Uterus (tissue), 2 donors: Measurements from ENCODE around the gene TMEM272.

ENCODE experiments used
- CTCF ChIP-seq, 4 experiments: fragments of 200-600 bp in 2 of 4; fragments of 450-650 bp in 2 of 4; sonication (generic) in 2 of 4; IDR thresholded peaks; one replicate each; pipeline ENCODE4 v1.5.1; 2016 to 2019; ENCODE audit warnings: antibody characterized with exemption in 4 of 4, mild to moderate bottlenecking in 2 of 4, moderate library complexity in 1 of 4
- POLR2A ChIP-seq, 2 donors: fragments of 450-650 bp; IDR thresholded peaks; one replicate each; pipeline ENCODE4 v1.6.1; 2016; ENCODE audit warnings: antibody characterized with exemption in 2 of 2, mild to moderate bottlenecking in 1 of 2, moderate library complexity in 1 of 2

GRCh38 chr13:51793570-51794271, 51.3 kb downstream of the TMEM272 start:
- TF ChIP-seq CTCF (IDR thresholded peaks at IDR 0.05) (no peak), POLR2A (IDR thresholded peaks at IDR 0.05) (no peak)
